NCI-H1930 (cell line): ENCODE results near the gene PRB3.

Source experiments
- DNase-seq, 2 experiments: peaks; one replicate each; lab custom pipeline; 2025; lab: John Stamatoyannopoulos, UW

The PRB3 gene

DNA sequence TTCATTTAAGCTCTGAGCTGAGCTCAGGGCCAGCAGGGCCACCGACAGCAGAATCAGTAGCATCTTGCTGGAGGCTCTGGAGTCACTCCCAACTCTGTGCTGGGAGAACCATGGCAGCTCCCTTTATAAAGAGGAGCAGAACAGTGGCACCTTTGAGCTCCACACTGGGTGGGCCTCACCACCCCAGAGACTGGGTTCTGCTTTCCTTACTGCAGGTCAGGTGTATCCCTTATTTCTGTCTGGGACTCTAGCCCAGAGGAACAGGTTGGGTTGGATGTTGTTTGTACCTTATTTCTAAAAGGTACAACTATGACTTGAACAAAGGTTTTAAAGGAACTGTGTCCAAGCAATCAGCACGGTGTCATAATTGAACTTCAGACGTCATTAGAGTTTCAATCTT is at the start of gene PRB3:
Gene PRB3 (minus strand): TSS at position 101 of the 400 bp plus-strand sequence. CDS start 38 bp downstream, at position 63.
- DNase-seq = no peak

DNA sequence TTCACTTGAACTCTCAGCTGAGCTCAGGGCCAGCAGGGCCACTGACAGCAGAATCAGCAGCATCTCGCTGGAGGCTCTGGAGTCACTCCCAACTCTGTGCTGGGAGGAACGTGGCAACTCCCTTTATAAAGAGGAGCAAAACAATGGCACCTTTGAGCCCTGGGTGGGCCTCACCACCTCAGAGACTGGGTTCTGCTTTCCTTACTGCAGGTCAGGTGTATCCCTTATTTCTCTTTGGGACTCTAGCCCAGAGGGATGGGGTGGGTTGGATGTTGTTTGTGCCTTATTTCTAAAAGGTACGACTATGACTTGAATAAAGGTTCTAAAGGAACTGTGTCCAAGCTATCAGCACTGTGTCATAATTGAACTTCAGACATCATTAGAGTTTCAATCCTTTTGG is 40.8 kb upstream of the PRB3 start, which contains the start of gene PRB4:
Gene PRB4 (minus strand): TSS at position 101 of the 400 bp plus-strand sequence. CDS start 38 bp downstream, at position 63.
- no peak for DNase-seq

GRCh38 chr12:11307143-11307542 is 37.6 kb upstream of the PRB3 start:
- no peak for DNase-seq

DNA sequence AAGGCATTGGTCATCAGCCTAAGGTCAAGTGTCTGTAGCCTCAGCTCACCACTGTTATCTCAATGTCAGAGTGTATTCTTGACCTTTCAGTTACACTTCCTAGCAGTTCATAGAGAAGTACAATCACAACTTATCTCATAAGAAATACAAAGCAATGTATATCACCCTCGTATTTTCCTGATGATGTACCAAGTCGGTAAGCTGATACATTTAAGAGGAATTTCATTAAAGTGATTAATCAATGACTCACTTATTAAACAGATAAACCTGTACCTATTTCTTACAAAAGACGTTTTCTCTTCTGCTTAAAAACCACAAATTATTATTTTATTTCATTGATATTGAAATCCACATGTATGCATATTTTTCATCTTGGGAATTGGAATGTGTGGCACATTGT is 3.9 kb upstream of the PRB3 start:
- DNase-seq = no peak

GRCh38 chr12:11264501-11264900 is 5.0 kb downstream of the PRB3 start:
- DNase-seq = no peak

GRCh38 chr12:11246489-11246888 is 23.0 kb downstream of the PRB3 start:
- no peak for DNase-seq

DNA sequence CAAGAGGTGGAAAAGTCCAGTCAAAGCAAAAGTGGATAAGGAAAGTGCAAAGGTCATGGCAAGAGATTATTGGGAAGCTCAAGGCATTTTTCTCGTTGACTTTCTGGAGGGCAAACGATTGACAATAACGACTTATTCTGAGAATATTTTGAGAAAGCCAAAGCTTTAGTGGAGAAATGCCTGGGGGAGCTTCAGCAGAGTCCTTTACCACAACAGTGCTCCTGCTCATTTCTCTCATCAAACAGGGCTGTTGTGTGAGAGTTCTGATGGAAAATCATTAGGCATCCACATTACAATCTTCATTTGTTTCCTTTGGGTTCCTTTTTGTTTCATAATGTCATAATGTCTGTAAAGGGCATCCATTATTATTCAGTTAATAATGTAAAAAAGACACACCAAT is 26.9 kb downstream of the PRB3 start:
- DNase-seq = no peak

DNA sequence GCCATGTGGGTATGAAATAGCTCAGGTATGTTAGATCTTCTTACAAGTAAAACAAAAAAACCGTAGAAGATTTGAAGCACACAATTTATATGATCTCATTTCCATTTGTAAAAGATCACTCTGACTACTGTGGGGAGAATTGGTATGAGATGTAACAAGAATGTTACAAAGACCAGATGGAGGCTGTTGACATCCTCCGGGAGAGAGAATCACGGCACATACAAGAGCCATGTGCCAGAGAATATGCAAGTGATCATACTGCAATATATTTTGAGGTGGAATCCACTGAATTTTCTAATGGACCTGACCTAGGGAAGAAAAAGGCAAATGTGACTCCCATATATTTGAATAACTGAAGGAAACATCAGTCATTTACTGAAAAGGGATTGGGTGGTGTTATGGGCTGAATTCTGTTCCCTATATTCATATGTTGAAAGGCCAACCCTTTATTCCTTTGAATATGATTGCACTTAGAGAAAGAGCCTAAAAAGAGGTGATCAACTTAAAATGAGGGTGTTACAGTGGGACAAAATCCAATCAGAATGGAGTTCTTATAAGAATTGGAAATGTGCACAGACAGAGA is 29.1 kb downstream of the PRB3 start:
- no peak for DNase-seq

DNA sequence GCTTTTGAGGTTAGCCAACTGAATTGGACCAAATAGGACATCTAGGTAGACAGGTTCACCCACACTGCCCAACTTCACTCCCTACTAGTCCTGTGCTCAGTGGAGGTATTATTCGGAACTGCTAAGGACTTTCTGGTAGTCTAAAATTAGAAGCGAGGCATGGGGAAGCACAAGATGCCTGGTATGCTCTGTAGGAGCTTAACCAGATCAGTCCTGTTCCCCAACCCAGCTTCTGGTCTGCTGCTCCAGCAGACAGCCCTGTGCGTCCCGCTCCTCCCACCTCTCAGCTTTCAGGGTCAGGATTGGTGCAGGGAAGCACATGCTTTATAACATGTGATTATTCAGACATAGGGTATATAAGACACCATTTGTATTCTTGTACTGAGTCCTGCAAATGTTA is 31.2 kb downstream of the PRB3 start:
- DNase-seq = no peak

DNA sequence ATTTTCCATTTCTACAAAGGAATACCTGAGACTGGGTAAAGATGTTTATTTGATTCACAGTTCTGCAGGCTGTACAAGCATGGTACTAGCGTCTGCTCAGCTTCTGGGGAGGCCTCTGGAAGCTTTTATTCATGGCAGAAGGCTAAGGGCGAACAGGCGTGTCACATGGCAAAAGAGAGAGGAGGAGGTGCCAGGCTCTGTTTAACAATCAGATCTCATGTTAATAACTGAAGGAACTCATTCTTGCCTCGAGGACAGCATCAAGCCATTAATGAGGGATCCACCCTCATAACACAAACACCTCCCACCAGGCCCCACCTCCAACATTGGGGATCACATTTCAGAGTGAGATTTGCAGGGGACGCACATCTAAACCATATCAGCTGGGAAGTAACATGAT is 36.0 kb downstream of the PRB3 start:
- DNase-seq = no peak

- peak; percentile 28 to 65 for DNase-seq
Measured at GRCh38 chr12:11228296-11228879, 41.1 kb downstream of the PRB3 start.

DNA sequence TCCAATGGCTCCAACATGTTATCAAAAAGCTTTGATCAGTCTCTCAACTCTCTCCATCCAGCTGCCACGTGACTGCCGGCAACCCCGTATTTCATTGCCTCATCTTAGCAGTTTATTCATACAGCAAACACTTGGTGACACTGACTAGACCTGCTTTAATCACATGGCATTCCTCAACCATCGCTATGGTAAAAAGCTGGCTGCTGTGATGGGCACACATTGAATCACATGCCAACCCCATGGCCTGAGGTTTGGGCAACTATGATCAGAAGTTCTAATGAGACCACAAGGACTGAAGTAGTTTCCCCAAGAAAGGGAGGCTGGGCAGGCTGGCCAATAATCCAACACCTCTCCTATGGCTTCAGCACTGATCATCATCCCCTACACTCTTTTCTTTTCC is 42.1 kb downstream of the PRB3 start:
- no peak for DNase-seq
